ENCODE data around the gene JSRP1.
A peak's percentile ranks its signal among the peaks of the same experiment; 100 is the strongest.

JSRP1 gene

GRCh38 chr19:2246014-2246620 lies 10.1 kb downstream of the JSRP1 start:
- DNase-seq, result no peak

GRCh38 chr19:2245273-2245672 lies 10.9 kb downstream of the JSRP1 start:
- no peak for DNase-seq

GRCh38 chr19:2244486-2244885 lies 11.7 kb downstream of the JSRP1 start:
- no peak for DNase-seq

DNA sequence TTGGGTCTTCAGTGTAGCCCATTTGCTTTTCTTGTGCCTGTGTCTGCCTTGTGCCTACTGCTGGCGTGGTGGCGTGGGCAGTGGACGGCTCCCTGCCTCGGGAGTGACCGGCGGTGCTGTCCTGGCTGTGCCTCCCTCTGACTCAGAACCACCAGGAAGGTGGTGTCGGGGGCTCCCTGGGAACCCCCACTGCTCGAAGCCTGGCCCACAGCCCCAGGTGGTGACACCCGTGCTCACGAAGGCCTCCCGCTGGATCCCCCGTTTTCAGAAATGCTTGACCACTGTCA lies 12.1 kb downstream of the JSRP1 start:
- no peak for DNase-seq

DNA sequence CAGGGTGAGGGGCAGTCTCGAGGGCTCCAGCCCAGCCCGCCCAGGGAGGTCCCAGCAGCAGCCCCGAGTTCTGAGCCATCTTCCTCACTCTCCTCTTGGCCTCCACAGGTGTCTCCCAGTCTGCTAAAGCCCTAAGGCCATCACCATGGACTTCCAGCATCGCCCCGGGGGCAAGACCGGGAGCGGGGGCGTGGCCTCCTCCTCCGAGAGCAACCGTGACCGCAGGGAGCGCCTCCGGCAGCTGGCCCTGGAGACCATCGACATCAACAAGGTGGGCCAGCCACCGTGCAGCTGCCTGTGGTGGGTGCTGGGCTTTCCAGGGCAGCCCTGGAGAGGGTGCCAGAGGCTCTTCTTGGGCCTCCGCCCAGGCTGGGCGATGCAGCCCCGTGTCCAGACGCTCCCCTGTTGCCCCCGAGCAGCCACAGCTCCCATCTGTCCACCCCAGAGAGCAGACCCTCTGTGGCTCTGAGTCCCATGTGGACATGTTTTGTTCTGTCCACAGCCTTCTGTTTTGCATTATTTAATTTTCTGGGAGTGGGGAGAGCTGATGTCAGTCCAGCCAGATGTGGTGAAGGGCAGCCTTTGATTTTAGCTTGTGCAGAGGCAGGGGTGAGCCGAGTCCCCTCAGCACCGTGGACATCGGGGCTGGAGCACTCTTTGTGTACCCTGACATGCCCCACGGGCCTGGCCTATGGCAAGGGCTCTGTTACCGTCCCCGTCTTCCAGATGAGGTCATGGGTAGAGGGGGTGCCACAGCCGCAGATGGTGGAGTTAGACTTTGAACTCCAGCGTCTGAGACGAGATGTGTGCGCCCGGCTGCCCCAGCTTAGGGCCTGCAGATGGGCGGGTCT lies 12.7 kb downstream of the JSRP1 start:
- no peak for DNase-seq

- no peak for DNase-seq
These were observed 13.4 kb downstream of the JSRP1 start for GRCh38 chr19:2242816-2243215.

- no peak for DNase-seq
These were observed 14.1 kb downstream of the JSRP1 start for GRCh38 chr19:2242092-2242537.

DNA sequence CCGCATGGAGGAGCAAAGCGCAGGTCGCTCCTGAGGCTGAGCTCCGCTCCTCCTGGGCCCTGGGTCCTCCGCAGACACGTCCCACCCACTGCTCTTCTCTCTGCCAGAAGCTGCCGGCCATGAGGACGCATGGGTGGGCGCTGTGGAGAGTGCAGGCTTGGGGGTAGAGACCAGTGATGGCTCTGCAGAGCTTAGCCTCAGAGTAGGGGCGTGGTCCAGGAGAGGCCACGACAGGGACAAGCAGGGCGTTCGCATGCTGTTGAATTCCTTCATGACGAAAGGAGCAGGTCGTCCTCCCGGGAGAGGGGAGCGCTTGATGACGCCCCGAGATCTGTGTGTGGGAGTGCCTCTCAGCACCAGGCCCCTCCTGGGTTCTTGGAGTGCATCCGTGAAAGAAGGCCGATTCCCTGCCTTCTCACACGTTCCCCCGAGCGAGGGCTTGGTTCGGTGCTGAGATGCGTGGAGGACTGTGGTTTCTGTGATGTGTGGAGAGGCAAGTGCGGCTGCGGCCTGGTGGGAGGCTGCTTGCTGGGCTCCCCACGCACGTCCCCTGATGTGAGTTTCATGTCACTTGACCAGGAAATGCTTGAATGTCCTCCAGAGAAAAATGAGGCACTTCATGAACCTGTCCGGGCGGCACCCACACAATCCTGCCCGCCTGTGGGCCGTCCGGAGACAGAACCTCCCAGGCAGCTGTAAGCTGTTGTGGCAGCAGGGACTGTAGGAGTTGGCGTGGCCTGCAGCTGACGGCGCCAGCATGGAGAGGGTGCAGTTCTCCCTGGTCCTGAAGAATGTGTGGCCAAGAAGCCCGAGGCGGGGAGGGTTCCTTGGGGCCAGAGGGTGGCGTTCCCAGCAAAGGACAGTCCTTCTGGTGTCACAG lies 15.1 kb downstream of the JSRP1 start:
- no peak for DNase-seq

DNA sequence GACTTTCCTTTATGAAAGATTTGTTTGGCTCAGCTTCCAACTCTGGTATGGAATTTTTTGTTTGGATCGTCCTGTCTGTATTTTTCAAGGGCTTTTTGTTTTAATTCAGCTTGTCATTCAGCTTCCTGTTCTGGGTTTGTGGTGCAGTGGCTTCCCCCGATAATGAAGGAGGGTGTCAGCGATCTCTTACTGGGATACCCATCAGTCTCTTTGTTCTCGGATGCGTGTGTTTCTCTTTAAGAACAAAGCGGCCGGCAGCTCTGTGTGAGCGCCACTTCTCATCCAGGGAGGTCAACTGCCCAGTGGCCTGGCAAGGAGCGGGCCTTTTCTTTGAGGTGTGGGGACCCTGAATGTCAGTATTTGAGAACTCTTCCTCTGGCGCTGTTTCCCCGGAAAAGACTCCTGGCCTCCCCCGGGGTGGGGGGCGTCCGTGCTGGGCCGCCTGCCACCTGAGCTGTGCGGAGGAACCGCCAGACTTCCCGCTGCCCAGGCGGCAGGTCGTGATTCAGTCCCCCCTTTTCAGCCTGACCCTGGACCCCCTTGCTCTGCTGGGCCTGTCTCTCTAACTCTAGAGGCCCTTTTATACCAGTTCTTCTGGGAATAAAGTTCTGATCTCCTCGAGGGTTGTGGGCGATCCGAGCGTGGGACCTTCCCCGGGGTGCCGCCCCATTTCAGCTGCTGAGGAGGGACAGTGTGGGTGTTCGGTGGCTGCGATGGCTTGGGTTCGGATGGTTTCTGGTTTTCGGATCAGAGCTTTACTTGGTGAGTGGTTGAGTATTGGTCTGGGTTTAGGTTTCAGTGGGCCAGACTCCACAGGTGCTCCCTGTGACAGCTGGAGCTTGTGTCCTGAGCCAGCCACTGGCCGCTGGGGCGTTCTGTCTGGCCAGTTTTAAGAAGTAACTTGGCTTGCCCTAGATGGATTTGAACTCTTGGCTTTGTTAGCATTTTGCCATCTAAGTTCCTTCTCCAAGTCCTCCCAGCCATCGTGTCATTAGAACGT lies 16.1 kb downstream of the JSRP1 start:
- no peak for DNase-seq

DNA sequence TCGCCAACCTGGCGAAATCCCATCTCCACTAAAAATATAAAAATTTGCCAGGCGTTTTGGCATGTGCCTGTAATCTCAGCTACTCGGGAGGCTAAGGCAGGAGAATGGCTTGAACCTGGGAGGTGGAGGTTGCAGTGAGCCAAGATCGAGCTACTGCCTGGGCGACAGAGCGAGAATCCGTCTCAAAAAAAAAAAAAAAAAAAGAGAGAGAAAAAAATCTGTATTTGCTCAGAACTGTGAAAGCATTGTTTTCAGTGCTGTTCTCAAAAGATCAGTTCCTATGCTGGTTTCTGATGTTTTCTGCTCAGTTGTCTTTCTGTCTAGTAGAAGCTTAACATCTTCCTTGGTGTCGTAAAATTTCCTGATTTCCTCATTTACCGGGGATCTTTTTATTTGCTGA lies 17.0 kb downstream of the JSRP1 start:
- no peak for DNase-seq

DNA sequence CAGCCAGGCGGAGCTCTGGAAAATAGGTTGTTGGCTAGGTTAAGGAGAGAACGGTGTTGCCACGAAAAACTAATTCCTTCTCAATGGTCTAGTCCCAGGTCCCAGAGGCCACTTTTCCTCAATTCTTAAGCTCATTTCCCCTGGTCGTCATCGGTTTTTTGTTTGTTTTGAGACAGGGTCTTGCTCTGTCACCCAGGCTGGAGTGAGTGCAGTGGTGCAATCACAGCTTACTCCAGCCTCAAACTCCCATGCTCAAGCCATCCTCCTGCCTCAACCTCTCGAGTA lies 18.4 kb downstream of the JSRP1 start:
- DNase-seq, result no peak

DNA sequence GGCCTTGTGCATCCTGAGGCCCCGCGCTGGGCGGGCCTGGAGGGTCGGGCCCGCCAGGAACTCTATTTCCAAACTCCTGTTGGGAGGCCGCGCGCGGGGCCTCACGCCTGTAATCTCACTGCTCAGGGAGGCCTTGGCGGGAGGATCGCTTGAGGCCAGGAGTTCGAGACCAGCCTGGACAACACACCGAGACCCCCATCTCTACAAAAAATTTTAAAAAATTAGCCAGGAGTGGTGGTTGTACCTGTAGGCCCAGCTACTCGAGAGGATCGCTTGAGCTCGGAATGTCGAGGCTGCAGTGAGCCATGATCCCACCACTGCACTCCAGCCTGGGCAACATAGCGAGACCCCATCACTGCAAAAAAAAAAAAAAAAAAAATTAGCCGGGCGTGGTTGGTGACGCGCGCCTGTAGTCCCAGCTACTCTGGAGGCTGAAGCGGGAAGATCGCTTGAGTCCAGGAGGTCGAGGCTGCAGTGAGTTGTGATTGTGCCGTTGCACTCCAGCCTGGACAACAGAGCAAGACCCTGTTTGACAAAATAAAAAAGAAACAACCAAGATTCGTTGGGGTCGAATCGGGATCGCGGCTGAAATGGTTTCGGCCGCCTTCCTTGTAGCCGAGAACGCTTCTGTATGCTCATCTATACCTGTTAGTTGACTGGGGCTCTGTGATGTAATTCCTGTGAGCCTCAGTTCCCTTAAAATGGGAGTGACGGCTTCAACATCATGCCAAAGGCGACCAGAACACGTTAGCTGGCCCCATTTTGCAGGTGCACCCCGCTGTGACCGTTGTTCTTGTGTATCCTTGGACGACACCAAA lies 19.0 kb downstream of the JSRP1 start:
- no peak for DNase-seq

- peak; percentile 88 for DNase-seq
These were observed 19.7 kb downstream of the JSRP1 start, which contains the start of the genes PLEKHJ1 and SF3A2 for GRCh38 chr19:2236314-2237050. TSS of gene PLEKHJ1 (minus strand) at chr19:2236329. CDS start at chr19:2236248, 81 bp downstream. TSS of gene SF3A2 (plus strand) at chr19:2236824. CDS start at chr19:2243419, 6,595 bp downstream.

DNA sequence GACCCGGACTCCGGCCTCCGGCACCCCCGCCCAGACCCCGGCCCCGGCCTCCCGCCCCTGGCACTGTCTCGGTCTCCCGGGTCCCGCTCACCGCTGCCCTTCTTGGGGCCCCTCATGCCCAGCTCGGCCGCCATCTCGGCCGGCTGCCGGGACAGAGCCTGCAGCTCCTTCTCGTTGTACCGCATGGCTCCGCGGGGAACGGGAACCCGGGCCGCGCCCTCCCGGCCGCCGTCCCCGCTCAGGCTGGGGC lies 20.2 kb downstream of the JSRP1 start:
- no peak for DNase-seq

DNA sequence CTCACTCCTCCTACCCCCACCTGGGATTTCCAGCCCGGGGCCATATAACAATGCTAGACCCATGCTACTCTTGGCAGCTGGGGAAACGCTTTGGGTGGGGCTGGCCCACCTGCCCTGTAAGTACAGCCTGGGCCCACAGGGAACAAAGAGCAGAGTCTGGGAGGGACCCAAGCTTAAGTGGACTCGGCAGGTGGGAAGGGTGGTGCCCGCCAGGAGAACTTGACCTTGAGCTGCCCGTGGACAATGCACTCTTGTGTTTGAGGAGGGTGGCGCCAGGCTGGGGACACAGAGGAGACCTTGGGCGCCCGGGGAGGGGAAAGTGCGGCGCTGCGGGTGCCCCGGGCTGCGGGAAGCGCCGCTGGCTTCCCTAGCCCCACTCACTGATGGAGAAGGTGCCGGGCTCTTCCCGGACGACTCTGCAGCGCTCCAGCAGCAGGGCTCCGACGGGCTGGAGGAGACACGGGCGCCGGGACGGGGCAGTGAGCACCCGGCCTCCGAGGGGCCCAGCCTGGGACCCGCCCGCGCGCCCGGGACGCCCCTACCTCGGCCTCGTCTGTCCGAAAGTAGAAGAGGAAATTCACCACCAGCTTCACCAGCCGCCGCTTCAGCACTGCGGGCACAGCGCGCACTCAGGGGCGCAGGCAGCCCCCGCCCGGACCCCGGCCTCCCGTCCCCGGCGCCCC lies 20.7 kb downstream of the JSRP1 start:
- DNase-seq, result peak; percentile 33

- DNase-seq, result no peak
These were observed 21.2 kb downstream of the JSRP1 start for GRCh38 chr19:2234996-2235380.

- DNase-seq, result no peak
These were observed 22.5 kb downstream of the JSRP1 start for GRCh38 chr19:2233601-2234280.

DNA sequence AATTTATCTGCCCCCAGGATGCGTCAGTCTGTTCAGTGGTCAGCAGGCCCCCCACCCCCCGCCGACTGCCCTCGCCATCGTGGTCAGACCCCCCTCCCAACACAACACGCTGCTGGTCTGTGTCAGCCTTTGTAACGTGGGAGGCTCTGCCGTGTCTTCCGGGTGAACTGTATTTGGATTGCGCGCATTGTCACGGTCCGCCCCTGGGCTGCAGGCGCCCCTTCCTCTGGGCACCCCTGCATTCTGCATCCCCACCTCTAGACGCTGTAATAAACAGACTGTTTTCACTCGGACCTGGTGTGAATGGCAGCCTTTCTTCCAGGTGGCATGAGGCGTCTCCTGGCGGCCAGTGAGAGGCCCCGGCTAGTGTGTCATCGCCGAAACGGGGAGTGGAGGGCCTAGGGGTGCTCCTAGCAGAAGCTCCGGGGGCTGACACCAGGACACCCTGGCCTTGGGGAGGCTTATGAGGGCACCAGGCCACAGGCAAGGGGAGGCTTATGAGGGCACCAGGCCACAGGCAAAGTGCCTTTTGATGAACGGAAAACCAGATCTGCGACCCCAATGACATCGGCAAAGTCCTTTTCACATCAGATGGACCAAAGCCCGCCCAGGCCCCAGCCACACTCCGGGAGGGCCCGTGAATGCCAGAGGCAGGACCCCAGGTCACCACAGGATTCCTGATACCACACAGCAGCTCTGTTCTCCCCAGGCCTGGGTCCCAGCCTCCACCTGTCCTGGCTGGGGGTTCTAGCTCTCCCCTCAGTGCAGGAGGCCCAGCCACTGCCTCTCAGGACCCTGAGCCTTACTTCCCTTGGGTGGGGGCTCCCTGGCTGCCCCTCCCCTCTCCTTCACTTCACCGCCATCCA lies 23.7 kb downstream of the JSRP1 start:
- no peak for DNase-seq

All from NCI-H510A treated with DMSO at 0.1 percent for 48 hours (cell line).